CD14-positive monocyte (primary cell): ENCODE data around the gene LRRC37A. TPM values are rescaled to one million over a fixed set of nuclear protein-coding genes. Genes with fewer than 3 reads are reported as not detected.
A peak's percentile ranks its signal among the peaks of the same experiment; 100 is the strongest.
"Not testable (repeated sequence)": the region's sequence is repeated elsewhere in the genome, so short reads cannot be mapped to it uniquely, and the experiment has no call there.

Source experiments
- DNase-seq, 3 donors: peaks; one replicate each; pipeline ENCODE4 v3.0.0-alpha.2; 2011 to 2022
- H2AFZ ChIP-seq: 2 replicates; pipeline ENCODE4 v1.6.0; 2012; ENCODE audit warnings: mild to moderate bottlenecking, low read depth, low read length, inconsistent platforms; ENCODE audit not compliant: insufficient read depth, poor library complexity, severe bottlenecking
- H3K27ac ChIP-seq, 2 donors: 1 replicate in 1 of 2; 2 replicates in 1 of 2; pipeline ENCODE4 v1.5.1; 2012 to 2013; ENCODE audit warnings: low read length in 2 of 2, control low read depth in 1 of 2, inconsistent platforms in 1 of 2, low read depth in 1 of 2, mild to moderate bottlenecking in 1 of 2
- H3K27me3 ChIP-seq, 2 donors: one replicate each; pipeline versions ENCODE4 v1.6.0 to v1.6.1; 2011 to 2013; ENCODE audit warnings: low read length in 2 of 2; ENCODE audit not compliant: control insufficient read depth in 2 of 2, insufficient read depth in 2 of 2
- H3K36me3 ChIP-seq, 2 donors: replicated peaks in 1 of 2; 1 replicate in 1 of 2; 2 replicates in 1 of 2; pipeline versions ENCODE4 v1.5.1 to v1.6.1; 2012 to 2013; ENCODE audit warnings: low read length in 2 of 2, control low read depth in 1 of 2, inconsistent platforms in 1 of 2, mild to moderate bottlenecking in 1 of 2; ENCODE audit not compliant: insufficient read depth in 2 of 2, control insufficient read depth in 1 of 2
- H3K4me1 ChIP-seq, 2 donors: 1 replicate in 1 of 2; 2 replicates in 1 of 2; pipeline versions ENCODE4 v1.5.1 to v1.6.1; 2012 to 2013; ENCODE audit warnings: low read length in 2 of 2, control low read depth in 1 of 2, inconsistent platforms in 1 of 2, mild to moderate bottlenecking in 1 of 2, moderate library complexity in 1 of 2; ENCODE audit not compliant: insufficient read depth in 2 of 2, control insufficient read depth in 1 of 2
- H3K4me2 ChIP-seq: replicated peaks from 2 replicates; pipeline ENCODE3; 2012; ENCODE audit warnings: low read length, moderate library complexity, mild to moderate bottlenecking; ENCODE audit not compliant: poor library complexity, severe bottlenecking; ENCODE audit errors: extremely low read depth
- H3K4me3 ChIP-seq, 3 experiments: fragments of 200-600 bp in 1 of 3; sonication (generic) in 1 of 3; replicated peaks in 1 of 3; 1 replicate in 2 of 3; 2 replicates in 1 of 3; pipeline ENCODE4 v1.5.1; 2011 to 2013; ENCODE audit warnings: low read length in 3 of 3, mild to moderate bottlenecking in 3 of 3, control low read depth in 2 of 3, low read depth in 2 of 3, inconsistent platforms in 1 of 3, moderate library complexity in 1 of 3
- H3K79me2 ChIP-seq: 2 replicates; pipeline ENCODE4 v1.6.0; 2012; ENCODE audit warnings: mild to moderate bottlenecking, control low read depth, inconsistent platforms, low read length, moderate library complexity; ENCODE audit not compliant: insufficient read depth
- H3K9ac ChIP-seq: 2 replicates; pipeline ENCODE4 v1.6.0; 2017; ENCODE audit warnings: low read length, mild to moderate bottlenecking; ENCODE audit not compliant: insufficient read depth, poor library complexity, severe bottlenecking
- H3K9me3 ChIP-seq, 2 donors: replicated peaks in 1 of 2; 1 replicate in 1 of 2; 2 replicates in 1 of 2; pipeline versions ENCODE4 v1.5.1 to v1.6.1; 2012 to 2013; ENCODE audit warnings: low read length in 2 of 2, control low read depth in 1 of 2; ENCODE audit not compliant: control insufficient read depth in 1 of 2, insufficient read depth in 1 of 2
- H4K20me1 ChIP-seq: 2 replicates; pipeline ENCODE4 v1.6.0; 2012; ENCODE audit warnings: mild to moderate bottlenecking, low read length, control low read depth, moderate library complexity; ENCODE audit not compliant: insufficient read depth
- H3K27ac Mint-ChIP-seq, 7 donors: one replicate each; pipeline ENCODE4 v1.8.0; 2020; ENCODE audit warnings: mild to moderate bottlenecking in 7 of 7, mixed read lengths in 7 of 7, moderate library complexity in 6 of 7, inconsistent platforms in 2 of 7
- H3K27me3 Mint-ChIP-seq, 3 donors: one replicate each; pipeline ENCODE4 v1.8.0; 2021 to 2022; ENCODE audit warnings: low read depth in 3 of 3, mild to moderate bottlenecking in 3 of 3, mixed read lengths in 3 of 3, moderate library complexity in 3 of 3, inconsistent platforms in 1 of 3
- H3K36me3 Mint-ChIP-seq, 2 donors: one replicate each; pipeline ENCODE4 v1.8.0; 2020; ENCODE audit warnings: mixed read lengths in 2 of 2, inconsistent platforms in 1 of 2, mild to moderate bottlenecking in 1 of 2
- H3K4me1 Mint-ChIP-seq: one replicate; pipeline ENCODE4 v1.8.0; 2020; ENCODE audit warnings: mild to moderate bottlenecking, mixed read lengths
- H3K4me3 Mint-ChIP-seq, 2 donors: one replicate each; pipeline ENCODE4 v1.8.0; 2020; ENCODE audit warnings: mild to moderate bottlenecking in 2 of 2, mixed read lengths in 2 of 2, moderate library complexity in 1 of 2
- H3K9me3 Mint-ChIP-seq, 7 donors: one replicate each; pipeline ENCODE4 v1.8.0; 2020 to 2022; ENCODE audit warnings: mixed read lengths in 7 of 7, mild to moderate bottlenecking in 6 of 7, moderate library complexity in 6 of 7, inconsistent platforms in 2 of 7
- WGBS: methylation state at CpG from one replicate; pipeline ENCODE4 v1.1.5; 2013; ENCODE audit warnings: missing lambda C conversion rate; ENCODE audit not compliant: insufficient coverage; 5-methylcytosine and 5-hydroxymethylcytosine counted together
- intact Hi-C, 2 donors: fragments of 100-400 bp; cut with micrococcal nuclease; formaldehyde crosslinking; loops; one replicate each; pipeline versions ENCODE4 v1.15.0 to v1.15.1; 2023
- polyA plus RNA-seq, 3 donors: library from polyadenylated mRNA; depleted of rRNA in 1 of 3; unstranded in 2 of 3; stranded (reverse) in 1 of 3; fragments of 300-500 nt in 2 of 3; fragments of >200 nt in 1 of 3; fragmentation: Illumina TruSeq in 2 of 3; gene quantifications; 1 replicate in 2 of 3; 2 replicates in 1 of 3; pipeline ENCODE4 v1.2.3, GENCODE V29; 2012 to 2021

The LRRC37A gene
- polyA plus RNA-seq, 3 donors, result 0.23 to 2.1 (median 0.38) TPM

- H2AFZ ChIP-seq, DNase-seq, H3K4me3 ChIP-seq, H3K4me3 Mint-ChIP-seq, H3K4me2 ChIP-seq, H4K20me1 ChIP-seq, H3K4me1 Mint-ChIP-seq, H3K27ac Mint-ChIP-seq, H3K27ac ChIP-seq, H3K36me3 Mint-ChIP-seq, H3K36me3 ChIP-seq, H3K79me2 ChIP-seq, intact Hi-C loops, H3K27me3 Mint-ChIP-seq, H3K9me3 ChIP-seq, H3K9me3 Mint-ChIP-seq, H3K9ac ChIP-seq, H3K27me3 ChIP-seq, H3K4me1 ChIP-seq: not testable (repeated sequence)
- no CpG with 5 or more reads among the region's 19 CpGs for WGBS
These were observed 46.3 kb downstream of the LRRC37A start for GRCh38 chr17:46341220-46341619.

- H2AFZ ChIP-seq, H3K4me1 ChIP-seq, H3K9me3 ChIP-seq, H3K4me3 Mint-ChIP-seq, H3K4me1 Mint-ChIP-seq, intact Hi-C loops, H4K20me1 ChIP-seq, DNase-seq, H3K9me3 Mint-ChIP-seq, H3K9ac ChIP-seq, H3K4me3 ChIP-seq, H3K36me3 Mint-ChIP-seq, H3K27me3 ChIP-seq, H3K27ac ChIP-seq, H3K36me3 ChIP-seq, H3K4me2 ChIP-seq, H3K27me3 Mint-ChIP-seq, H3K79me2 ChIP-seq, H3K27ac Mint-ChIP-seq: not testable (repeated sequence)
- no CpG with 5 or more reads among the region's 3 CpGs for WGBS
These were observed 47.2 kb downstream of the LRRC37A start for GRCh38 chr17:46342131-46342530.

GRCh38 chr17:46348345-46348744, 53.4 kb downstream of the LRRC37A start:
- H3K79me2 ChIP-seq, H3K9me3 ChIP-seq, H3K4me1 ChIP-seq, H3K9me3 Mint-ChIP-seq, H3K36me3 ChIP-seq, H3K9ac ChIP-seq, H3K36me3 Mint-ChIP-seq, DNase-seq, intact Hi-C loops, H4K20me1 ChIP-seq, H3K27me3 ChIP-seq, H3K4me3 ChIP-seq, H3K27me3 Mint-ChIP-seq, H2AFZ ChIP-seq, H3K4me3 Mint-ChIP-seq, H3K4me2 ChIP-seq, H3K27ac Mint-ChIP-seq, H3K4me1 Mint-ChIP-seq: not testable (repeated sequence)
- peak overlapping the region in 1 of 2 donors; percentile 45 for H3K27ac ChIP-seq
- no CpG with 5 or more reads among the region's 2 CpGs for WGBS

GRCh38 chr17:46349060-46349459, 54.1 kb downstream of the LRRC37A start:
- intact Hi-C loops, H3K79me2 ChIP-seq, H3K4me3 ChIP-seq, H2AFZ ChIP-seq, H3K9ac ChIP-seq, H3K27me3 Mint-ChIP-seq, H3K9me3 ChIP-seq, H3K4me3 Mint-ChIP-seq, DNase-seq, H3K36me3 Mint-ChIP-seq, H3K36me3 ChIP-seq, H3K4me1 ChIP-seq, H3K27ac Mint-ChIP-seq, H4K20me1 ChIP-seq, H3K9me3 Mint-ChIP-seq, H3K4me2 ChIP-seq, H3K27me3 ChIP-seq, H3K4me1 Mint-ChIP-seq: not testable (repeated sequence)
- H3K27ac ChIP-seq, result peak overlapping the region in 1 of 2 donors; percentile 45
- no CpG with 5 or more reads among the region's 1 CpG for WGBS
